HepG2 (cell line): ENCODE data around the gene TCAF1. TPM values are rescaled to one million over a fixed set of nuclear protein-coding genes. Genes with fewer than 3 reads are reported as not detected.

Experiments
- ATAC-seq: fragments of 200-7000 bp; cut with Tn5 transposase; 3 replicates; pipeline ENCODE4 v1.9.1; 2020; ENCODE audit warnings: mild to moderate bottlenecking, moderate library complexity
- BruUV-seq: library from RNA; stranded (reverse); fragments of 400-500 nt; replicated peaks from 2 replicates; lab custom pipeline; 2021; lab: Mats Ljungman, UMichigan
- CTCF ChIA-PET: fragments of 300-600 bp; formaldehyde crosslinking; extraction: SDS; loops from one replicate; lab custom pipeline; 2021; ENCODE audit warnings: low total read pairs, inconsistent platforms, low intra/inter-chr PET ratio; lab: Yijun Ruan, JAX
- POLR2A ChIA-PET: fragments of 350-600 bp; sonication (Branson Sonifier 250); formaldehyde crosslinking; loops from one replicate; lab custom pipeline; 2020; ENCODE audit warnings: antibody characterized with exemption, inconsistent platforms; lab: Yijun Ruan, JAX
- DNase-seq: peaks from one replicate; pipeline ENCODE4 v3.0.0-alpha.2; 2015; ENCODE audit warnings: low spot score
- FAIRE-seq: peaks from 3 replicates; lab custom pipeline; 2011; peaks lifted over from hg19 to GRCh38; lab: Jason Lieb, UNC
- H2AFZ ChIP-seq: one replicate; pipeline ENCODE4 v1.6.1; 2011; ENCODE audit warnings: low read length, inconsistent platforms
- H3K27ac ChIP-seq: fragments of 300-600 bp; 3 replicates; pipeline ENCODE4 v1.8.0; 2011; ENCODE audit warnings: mixed run types, mild to moderate bottlenecking, mixed read lengths, low read length, inconsistent platforms; ENCODE audit not compliant: insufficient read depth; ENCODE audit errors: extremely low read length
- H3K27me3 ChIP-seq, 2 experiments: fragments of 200-600 bp in 1 of 2; 2 replicates in 1 of 2; 3 replicates in 1 of 2; pipeline versions ENCODE4 v1.6.0 to v1.8.0; 2011; ENCODE audit warnings: low read length in 2 of 2, mild to moderate bottlenecking in 2 of 2, moderate library complexity in 2 of 2, inconsistent platforms in 1 of 2; ENCODE audit not compliant: insufficient read depth in 2 of 2, control insufficient read depth in 1 of 2
- H3K36me3 ChIP-seq, 2 experiments: fragments of 200-600 bp in 1 of 2; replicated peaks in 1 of 2; 2 replicates in 1 of 2; 3 replicates in 1 of 2; pipeline versions ENCODE4 v1.5.1 to v1.8.0; 2011; ENCODE audit warnings: low read length in 2 of 2, inconsistent platforms in 1 of 2; ENCODE audit not compliant: insufficient read depth in 2 of 2, control insufficient read depth in 1 of 2
- H3K4me1 ChIP-seq: 2 replicates; pipeline ENCODE4 v1.5.1; 2012; ENCODE audit warnings: low read length, inconsistent platforms; ENCODE audit not compliant: insufficient read depth
- H3K4me2 ChIP-seq: 2 replicates; pipeline ENCODE4 v1.6.0; 2011; ENCODE audit warnings: low read depth, low read length, inconsistent platforms
- H3K4me3 ChIP-seq, 3 experiments: fragments of 200-600 bp in 1 of 3; sonication (generic), shearing (Covaris generic) in 1 of 3; replicated peaks in 1 of 3; 2 replicates each; pipeline ENCODE4 v1.5.1; 2011 to 2016; ENCODE audit warnings: low read length in 3 of 3, inconsistent platforms in 2 of 3, low read depth in 2 of 3, mild to moderate bottlenecking in 2 of 3, control low read depth in 1 of 3, mixed read lengths in 1 of 3; ENCODE audit not compliant: insufficient read depth in 1 of 3
- H3K79me2 ChIP-seq: one replicate; pipeline ENCODE4 v1.6.1; 2011; ENCODE audit warnings: low read length, inconsistent platforms; ENCODE audit not compliant: insufficient read depth
- H3K9ac ChIP-seq: 2 replicates; pipeline ENCODE4 v1.6.0; 2011; ENCODE audit warnings: mild to moderate bottlenecking, low read depth, low read length, inconsistent platforms; ENCODE audit not compliant: insufficient read depth
- H3K9me3 ChIP-seq: 2 replicates; pipeline ENCODE4 v1.5.1; 2012; ENCODE audit warnings: mild to moderate bottlenecking, low read length
- H4K20me1 ChIP-seq: 2 replicates; pipeline ENCODE4 v1.6.0; 2011; ENCODE audit warnings: inconsistent platforms, mild to moderate bottlenecking, low read length, moderate library complexity; ENCODE audit not compliant: insufficient read depth
- CEBPB ChIP-seq: IDR thresholded peaks from 2 replicates; pipeline ENCODE4 v1.6.1; 2011; ENCODE audit warnings: low read depth, low read length, improper control_type of control experiment, borderline replicate concordance
- MAF1 ChIP-seq: sonication (generic); formaldehyde crosslinking; IDR thresholded peaks from 2 replicates; pipeline ENCODE4 v1.5.0; 2020; ENCODE audit warnings: missing genetic modification reagents, borderline replicate concordance
- ZNF609 ChIP-seq: sonication (generic); formaldehyde crosslinking; IDR thresholded peaks from 2 replicates; pipeline ENCODE4 v1.4.0; 2020; ENCODE audit warnings: mild to moderate bottlenecking, missing genetic modification reagents, borderline replicate concordance
- WGBS: methylation state at CpG from one replicate; pipeline ENCODE4 v1.1.6; 2017; ENCODE audit warnings: low lambda C conversion rate; 5-methylcytosine and 5-hydroxymethylcytosine counted together
- in situ Hi-C: cut with HindIII; loops from 2 replicates; pipeline ENCODE4 v1.10.0; 2017; ENCODE audit warnings: low pct_unique_long_range_greater_than_20kb; ENCODE audit not compliant: extremely low pct_ligation_motif_present
- intact Hi-C: fragments of 100-400 bp; cut with micrococcal nuclease; formaldehyde crosslinking; loops from one replicate; pipeline ENCODE4 v1.10.0; 2022; ENCODE audit not compliant: unreplicated experiment
- polyA plus RNA-seq, 8 experiments: library from polyadenylated mRNA; depleted of rRNA in 3 of 8; stranded (reverse) in 7 of 8; unstranded in 1 of 8; fragments of >200 nt; fragmentation: Illumina TruSeq in 4 of 8; extraction: Trizol in 4 of 8; gene quantifications; 2 replicates each; pipeline versions ENCODE4 v1.2.1 to v1.2.3, GENCODE V29; 2011 to 2016; ENCODE audit warnings: low read depth in 4 of 8, missing spikeins in 1 of 8, mixed read lengths in 1 of 8; ENCODE audit not compliant: insufficient read depth in 1 of 8
- total RNA-seq, 5 experiments: library from RNA; depleted of rRNA; stranded (reverse); fragments of >200 nt; fragmentation: Illumina TruSeq; extraction: Trizol; gene quantifications; 2 replicates each; pipeline ENCODE4 v1.2.3, GENCODE V29; 2016; ENCODE audit warnings: low read depth in 1 of 5

Gene TCAF1
- total and polyA plus RNA-seq, 2 of the 13 experiments (the other 11 are each of a cell fraction or from before 2014, with no cell fraction given): 36.2 to 101 TPM

DNA sequence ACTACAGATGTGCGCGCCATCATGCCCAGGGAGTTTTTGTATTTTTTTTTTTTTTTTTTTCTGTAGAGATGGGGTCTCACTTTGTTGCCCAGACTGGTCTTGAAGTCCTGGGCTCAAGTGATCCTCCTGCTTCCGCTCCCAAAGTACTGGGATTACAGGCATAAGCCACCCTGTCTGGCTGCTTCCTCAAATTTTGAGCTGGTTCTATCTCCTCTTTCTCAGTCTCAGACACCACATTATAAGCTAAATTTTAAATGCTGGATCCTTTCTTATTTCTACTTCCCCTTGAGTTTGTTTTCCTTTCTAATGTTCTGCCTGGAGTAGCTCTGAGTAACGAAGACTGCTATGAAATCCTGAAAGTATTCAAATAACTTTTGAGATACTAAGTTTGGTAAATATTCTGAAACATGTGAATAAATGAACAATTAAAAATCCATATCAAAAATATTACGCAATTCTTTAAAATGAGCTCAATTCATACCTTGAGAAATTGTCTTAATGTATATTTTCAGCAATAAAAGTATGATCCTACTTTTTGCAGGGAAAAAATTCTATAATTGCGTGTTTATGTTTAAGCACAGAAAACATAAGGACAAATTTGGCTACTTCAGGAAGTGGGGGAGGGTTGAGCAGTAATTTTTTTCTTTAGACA is 15.0 kb downstream of the TCAF1 start:
- ATAC-seq (no peak), DNase-seq (no peak), FAIRE-seq (no peak)
- H3K27ac ChIP-seq: no peak overlapping the region
- POLR2A ChIA-PET: interaction anchor here (0.7 to 2.3 kb wide), 2 partner anchors 12 to 14 kb away, joined by 6 to 13 read pairs; partner anchors contain the start of gene TCAF1
- peaks cover 0 to 1% of the 10 kb centered on the region in 2 experiments; a peak in 3 of 5 replicates for H3K36me3 ChIP-seq
- no peaks in the 10 kb centered on the region; a peak in 1 of 5 replicates for H3K27me3 ChIP-seq
- in situ Hi-C loops: loop anchor here (25.0 kb wide), 1 partner anchor 500 kb away; no protein-coding TSS in a partner anchor
- intact Hi-C loops: no loop called here
- peaks cover 16% of the 10 kb centered on the region for H3K4me1 ChIP-seq
- H3K9me3 ChIP-seq: no peaks in the 10 kb centered on the region
- H2AFZ ChIP-seq: no peak overlapping the region
- CTCF ChIA-PET: no interaction called here
- peaks cover 21% of the 10 kb centered on the region; the same call in 1 of the 2 replicates for H4K20me1 ChIP-seq
- WGBS: 96% methylated on average over 6 of the region's 6 CpGs
- no TSS peak for BruUV-seq
- no peak for TF ChIP-seq MAF1 (CRISPR knock-in tag)
- TF ChIP-seq CEBPB: peak; percentile 79
- TF ChIP-seq ZNF609 (CRISPR knock-in tag): no peak
- no peak overlapping the region for H3K4me2 ChIP-seq
- no peak overlapping the region for H3K4me3 ChIP-seq
- H3K9ac ChIP-seq: no peak overlapping the region
- H3K79me2 ChIP-seq: peaks cover 56% of the 10 kb centered on the region
